ENCODE data around the gene CCDC13.

CCDC13 gene

GRCh38 chr3:42730294-42730693, 42.8 kb downstream of the CCDC13 start:
- H3K14ac ChIP-seq (ENCODE audit: low read length), result no peak overlapping the region
- no CpG with 5 or more reads among the region's 11 CpGs for WGBS (ENCODE audit: extremely low coverage, insufficient coverage, insufficient read length)
- H2BK5ac ChIP-seq (ENCODE audit: low read depth, low read length, poor library complexity), result no peak overlapping the region
- H2AFZ ChIP-seq (ENCODE audit: insufficient read depth, low read length, poor library complexity), result no peak overlapping the region
- no peak overlapping the region for H3K9ac ChIP-seq (ENCODE audit: low read length)
- no peak overlapping the region for H3K18ac ChIP-seq (ENCODE audit: low read length)
- no peak overlapping the region for H2AK5ac ChIP-seq (ENCODE audit: low read length)
- no peak overlapping the region for H3K27ac ChIP-seq (ENCODE audit: low read depth, low read length)
- peaks cover 2% of the 10 kb centered on the region for H3K27me3 ChIP-seq (ENCODE audit: insufficient read depth, low read length)
- no peak overlapping the region for H3K4ac ChIP-seq (ENCODE audit: low read depth, low read length)
- H3K79me1 ChIP-seq (ENCODE audit: low read length), result no peaks in the 10 kb centered on the region
- H2BK12ac ChIP-seq (ENCODE audit: low read length), result no peak overlapping the region
- peaks cover 4% of the 10 kb centered on the region for H3K9me3 ChIP-seq (ENCODE audit: insufficient read depth, low read depth, low read length)
- H3K4me1 ChIP-seq (ENCODE audit: control insufficient read depth in 1 of 2, insufficient read depth in 2 of 2, low read length in 2 of 2), result peaks cover 3 to 16% of the 10 kb centered on the region in 2 experiments
- no peak overlapping the region for H3K23ac ChIP-seq (ENCODE audit: low read length)
- no peak overlapping the region for H3K4me3 ChIP-seq (ENCODE audit: low read depth, low read length)
- no peak overlapping the region for H2BK120ac ChIP-seq (ENCODE audit: insufficient read depth, low read length, poor library complexity)
- H3K79me2 ChIP-seq (ENCODE audit: control insufficient read depth, insufficient read depth, low read length, poor library complexity), result no peaks in the 10 kb centered on the region
- no peak overlapping the region for H4K8ac ChIP-seq (ENCODE audit: low read depth, low read length)
- no peak overlapping the region for H4K12ac ChIP-seq (ENCODE audit: low read depth, low read length)
- DNase-seq, result no peak
- no peaks in the 10 kb centered on the region for H3K36me3 ChIP-seq (ENCODE audit: control insufficient read depth in 1 of 2, insufficient read depth in 2 of 2, low read length in 2 of 2)
- H3K4me2 ChIP-seq (ENCODE audit: low read length), result no peak overlapping the region
- no peak overlapping the region for H4K91ac ChIP-seq (ENCODE audit: low read depth, low read length)

DNA sequence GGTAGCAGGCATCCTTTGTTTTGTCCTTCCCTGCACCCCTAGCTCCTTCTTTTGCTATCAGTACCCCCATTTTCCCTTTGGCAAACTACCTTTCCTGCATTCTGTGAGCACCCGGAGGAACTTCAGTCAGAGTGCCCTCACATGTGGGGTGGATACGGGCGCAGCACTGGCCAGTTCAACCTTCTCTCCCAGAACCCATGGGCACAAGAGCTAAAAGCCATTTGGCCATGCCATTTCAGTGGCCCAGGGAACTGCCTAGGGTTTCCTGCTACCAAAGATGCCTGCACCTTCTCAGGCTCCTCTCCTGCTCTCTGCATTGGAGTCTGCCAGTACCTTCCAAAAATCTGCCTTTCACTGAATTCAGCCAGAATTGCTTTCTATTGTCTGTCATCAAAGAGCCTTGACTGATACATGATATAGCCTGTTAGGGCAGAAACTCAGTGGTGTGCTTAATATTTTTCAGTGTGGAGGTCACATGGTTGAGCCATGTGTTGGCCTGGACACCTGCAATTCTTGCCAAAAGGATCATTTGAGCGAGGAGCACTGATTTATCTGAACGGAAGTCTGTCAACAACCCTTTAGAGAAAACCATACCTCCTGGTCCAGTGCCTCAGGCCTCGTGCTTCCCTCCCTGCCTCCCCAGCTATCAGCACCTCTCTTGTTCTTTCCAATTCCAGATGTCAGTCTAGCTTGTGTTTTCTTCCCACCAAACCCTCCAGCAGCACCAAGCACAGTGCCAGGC, 43.5 kb downstream of the CCDC13 start:
- Histone ChIP-seq H3K23ac (ENCODE audit: low read length) (no peak overlapping the region), H4K12ac (ENCODE audit: low read depth, low read length) (no peak overlapping the region), H3K14ac (ENCODE audit: low read length) (no peak overlapping the region), H2BK5ac (ENCODE audit: low read depth, low read length, poor library complexity) (no peak overlapping the region), H3K36me3 (ENCODE audit: control insufficient read depth in 1 of 2, insufficient read depth in 2 of 2, low read length in 2 of 2) (no peaks in the 10 kb centered on the region), H3K27me3 (ENCODE audit: insufficient read depth, low read length) (peaks cover 2% of the 10 kb centered on the region), H3K79me1 (ENCODE audit: low read length) (no peaks in the 10 kb centered on the region), H3K9me3 (ENCODE audit: insufficient read depth, low read depth, low read length) (peaks cover 3% of the 10 kb centered on the region), H2AK5ac (ENCODE audit: low read length) (no peak overlapping the region), H3K4me1 (ENCODE audit: control insufficient read depth in 1 of 2, insufficient read depth in 2 of 2, low read length in 2 of 2) (peaks cover 3 to 13% of the 10 kb centered on the region in 2 experiments), H3K4ac (ENCODE audit: low read depth, low read length) (no peak overlapping the region), H3K4me3 (ENCODE audit: low read depth, low read length) (no peak overlapping the region), H3K79me2 (ENCODE audit: control insufficient read depth, insufficient read depth, low read length, poor library complexity) (no peaks in the 10 kb centered on the region), H3K9ac (ENCODE audit: low read length) (no peak overlapping the region), H2BK120ac (ENCODE audit: insufficient read depth, low read length, poor library complexity) (no peak overlapping the region), H2AFZ (ENCODE audit: insufficient read depth, low read length, poor library complexity) (no peak overlapping the region), H3K27ac (ENCODE audit: low read depth, low read length) (no peak overlapping the region), H3K4me2 (ENCODE audit: low read length) (no peak overlapping the region), H3K18ac (ENCODE audit: low read length) (no peak overlapping the region), H2BK12ac (ENCODE audit: low read length) (no peak overlapping the region), H4K8ac (ENCODE audit: low read depth, low read length) (no peak overlapping the region), H4K91ac (ENCODE audit: low read depth, low read length) (no peak overlapping the region)
- WGBS (ENCODE audit: extremely low coverage, insufficient coverage, insufficient read length), result no CpG with 5 or more reads among the region's 6 CpGs
- no peak for DNase-seq

DNA sequence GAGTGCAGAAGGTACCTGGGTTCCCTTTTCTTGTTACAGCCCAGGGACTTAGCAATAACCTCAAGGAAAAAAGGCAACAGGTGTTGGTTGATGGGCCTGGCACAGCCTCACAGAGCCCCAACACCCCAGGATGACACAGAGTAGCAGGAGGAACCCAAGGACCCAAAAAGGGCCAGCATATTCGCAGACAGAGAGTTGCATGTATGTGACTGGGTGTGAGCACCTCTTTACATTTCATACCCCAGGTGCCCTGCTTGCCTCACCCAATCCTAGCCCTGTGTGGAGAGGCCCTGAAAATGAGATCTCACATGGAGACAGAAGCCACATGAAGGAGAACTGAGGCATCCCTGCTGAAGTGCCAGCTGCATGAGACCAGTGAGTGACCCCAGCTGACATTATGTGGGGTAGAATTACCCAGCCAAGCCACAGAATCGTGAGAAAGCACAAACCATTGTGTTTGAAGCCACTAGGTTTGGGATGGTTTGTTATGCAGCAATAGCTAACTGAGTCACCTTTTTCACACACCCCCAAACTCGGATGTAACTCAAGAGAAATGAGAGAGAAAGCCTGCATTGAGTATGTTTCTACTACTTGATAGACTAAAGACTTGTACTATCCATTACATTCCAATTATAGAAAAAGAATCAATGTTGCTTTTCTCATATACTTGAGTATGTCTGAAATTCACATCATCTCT, 44.2 kb downstream of the CCDC13 start:
- H3K27ac ChIP-seq (ENCODE audit: low read depth, low read length), result no peak overlapping the region
- no peak overlapping the region for H4K12ac ChIP-seq (ENCODE audit: low read depth, low read length)
- H3K27me3 ChIP-seq (ENCODE audit: insufficient read depth, low read length), result peaks cover 2% of the 10 kb centered on the region
- peaks cover 3% of the 10 kb centered on the region for H3K9me3 ChIP-seq (ENCODE audit: insufficient read depth, low read depth, low read length)
- H3K79me1 ChIP-seq (ENCODE audit: low read length), result no peaks in the 10 kb centered on the region
- no peak overlapping the region for H3K18ac ChIP-seq (ENCODE audit: low read length)
- H3K4me2 ChIP-seq (ENCODE audit: low read length), result no peak overlapping the region
- no peaks in the 10 kb centered on the region for H3K79me2 ChIP-seq (ENCODE audit: control insufficient read depth, insufficient read depth, low read length, poor library complexity)
- no peak for DNase-seq
- no peak overlapping the region for H4K8ac ChIP-seq (ENCODE audit: low read depth, low read length)
- H3K4me3 ChIP-seq (ENCODE audit: low read depth, low read length), result no peak overlapping the region
- H3K14ac ChIP-seq (ENCODE audit: low read length), result no peak overlapping the region
- no peak overlapping the region for H2BK120ac ChIP-seq (ENCODE audit: insufficient read depth, low read length, poor library complexity)
- no peak overlapping the region for H3K4ac ChIP-seq (ENCODE audit: low read depth, low read length)
- H3K4me1 ChIP-seq (ENCODE audit: control insufficient read depth in 1 of 2, insufficient read depth in 2 of 2, low read length in 2 of 2), result peaks cover 3 to 8% of the 10 kb centered on the region in 2 experiments
- no peak overlapping the region for H2BK12ac ChIP-seq (ENCODE audit: low read length)
- H3K9ac ChIP-seq (ENCODE audit: low read length), result no peak overlapping the region
- H3K36me3 ChIP-seq (ENCODE audit: control insufficient read depth in 1 of 2, insufficient read depth in 2 of 2, low read length in 2 of 2), result no peaks in the 10 kb centered on the region
- no peak overlapping the region for H2AFZ ChIP-seq (ENCODE audit: insufficient read depth, low read length, poor library complexity)
- no peak overlapping the region for H2BK5ac ChIP-seq (ENCODE audit: low read depth, low read length, poor library complexity)
- no CpG with 5 or more reads among the region's 3 CpGs for WGBS (ENCODE audit: extremely low coverage, insufficient coverage, insufficient read length)
- H4K91ac ChIP-seq (ENCODE audit: low read depth, low read length), result no peak overlapping the region
- peak overlapping the region; percentile 12 for H3K23ac ChIP-seq (ENCODE audit: low read length)
- no peak overlapping the region for H2AK5ac ChIP-seq (ENCODE audit: low read length)

DNA sequence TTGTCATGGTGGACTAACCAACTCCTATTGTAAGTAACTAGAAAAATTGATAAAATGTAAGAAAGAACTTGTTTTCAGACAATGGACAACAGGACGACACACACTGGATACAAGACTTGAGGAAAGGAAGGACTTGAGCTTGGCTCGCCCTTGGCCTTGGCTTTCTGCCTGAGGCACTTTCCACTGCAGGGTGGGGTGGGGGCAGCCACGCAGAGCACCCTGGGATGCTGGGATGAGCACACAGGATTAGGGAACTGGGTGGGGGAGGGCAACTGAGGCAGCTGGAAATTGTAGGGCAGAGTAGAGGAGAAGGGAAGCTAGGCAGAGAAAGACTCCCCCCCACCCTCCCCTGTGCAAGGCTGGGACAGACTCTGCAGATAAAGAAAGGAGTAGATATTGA, 45.0 kb downstream of the CCDC13 start:
- Histone ChIP-seq H4K91ac (ENCODE audit: low read depth, low read length) (no peak overlapping the region), H3K27ac (ENCODE audit: low read depth, low read length) (no peak overlapping the region), H4K12ac (ENCODE audit: low read depth, low read length) (no peak overlapping the region), H2AFZ (ENCODE audit: insufficient read depth, low read length, poor library complexity) (no peak overlapping the region), H2BK120ac (ENCODE audit: insufficient read depth, low read length, poor library complexity) (no peak overlapping the region), H3K4me1 (ENCODE audit: control insufficient read depth in 1 of 2, insufficient read depth in 2 of 2, low read length in 2 of 2) (peaks cover 0 to 3% of the 10 kb centered on the region in 2 experiments), H3K9me3 (ENCODE audit: insufficient read depth, low read depth, low read length) (peaks cover 3% of the 10 kb centered on the region), H3K18ac (ENCODE audit: low read length) (no peak overlapping the region), H2AK5ac (ENCODE audit: low read length) (no peak overlapping the region), H3K23ac (ENCODE audit: low read length) (no peak overlapping the region), H3K4me2 (ENCODE audit: low read length) (no peak overlapping the region), H3K4me3 (ENCODE audit: low read depth, low read length) (no peak overlapping the region), H3K79me1 (ENCODE audit: low read length) (no peaks in the 10 kb centered on the region), H2BK5ac (ENCODE audit: low read depth, low read length, poor library complexity) (no peak overlapping the region), H3K36me3 (ENCODE audit: control insufficient read depth in 1 of 2, insufficient read depth in 2 of 2, low read length in 2 of 2) (no peaks in the 10 kb centered on the region), H3K14ac (ENCODE audit: low read length) (no peak overlapping the region), H3K4ac (ENCODE audit: low read depth, low read length) (no peak overlapping the region), H3K9ac (ENCODE audit: low read length) (no peak overlapping the region), H3K27me3 (ENCODE audit: insufficient read depth, low read length) (peaks cover 2% of the 10 kb centered on the region), H3K79me2 (ENCODE audit: control insufficient read depth, insufficient read depth, low read length, poor library complexity) (no peaks in the 10 kb centered on the region), H2BK12ac (ENCODE audit: low read length) (no peak overlapping the region), H4K8ac (ENCODE audit: low read depth, low read length) (no peak overlapping the region)
- DNase-seq, result no peak
- no CpG with 5 or more reads among the region's 3 CpGs for WGBS (ENCODE audit: extremely low coverage, insufficient coverage, insufficient read length)
